Prostate gland (tissue), 2 donors: ENCODE data around the gene UNC79.

Source experiments
- CTCF ChIP-seq, 4 experiments: fragments of 200-600 bp in 2 of 4; fragments of 450-650 bp in 2 of 4; sonication (generic) in 2 of 4; IDR thresholded peaks; 1 replicate in 3 of 4; 2 replicates in 1 of 4; pipeline ENCODE4 v1.5.1; 2016 to 2019; ENCODE audit warnings: antibody characterized with exemption in 4 of 4, mild to moderate bottlenecking in 2 of 4, moderate library complexity in 2 of 4
- POLR2A ChIP-seq: fragments of 450-650 bp; IDR thresholded peaks from one replicate; pipeline ENCODE4 v1.6.1; 2016; ENCODE audit warnings: antibody characterized with exemption, mild to moderate bottlenecking

- TF ChIP-seq CTCF (IDR thresholded peaks at IDR 0.05) (no peak), POLR2A (no peak)
These were observed 281.5 kb downstream of the UNC79 start for GRCh38 chr14:93712079-93712837.
